CD4-positive, alpha-beta T cell treated with Interleukin-2 at 100 ng/mL for 4 hours (primary cell): ENCODE results near the gene RAB28.

ENCODE experiments used
- DNase-seq: peaks from one replicate; pipeline ENCODE4 v3.0.0-alpha.2; 2020; ENCODE audit warnings: low spot score

The RAB28 gene

GRCh38 chr4:13371048-13371447 is 113.1 kb downstream of the RAB28 start:
- no peak for DNase-seq

DNA sequence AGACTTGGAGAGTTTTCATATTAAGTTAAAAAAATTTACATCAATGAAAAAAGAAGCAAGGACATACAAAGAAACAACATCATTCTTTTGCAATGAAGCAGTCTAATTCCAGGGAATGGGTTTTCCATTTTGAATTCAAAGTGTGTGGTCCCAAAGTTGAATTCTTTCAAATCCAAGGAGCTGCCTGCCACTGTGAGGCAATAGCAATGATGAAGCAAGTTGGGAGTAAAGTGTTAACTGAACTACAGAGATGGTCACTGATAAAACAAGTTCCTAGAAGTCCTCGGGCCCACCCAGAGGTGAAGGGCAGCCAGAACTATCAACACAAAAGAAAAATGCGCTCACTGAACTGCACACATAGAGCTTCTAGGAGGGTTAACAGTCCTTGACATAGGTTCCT is 115.9 kb downstream of the RAB28 start:
- DNase-seq, result no peak

DNA sequence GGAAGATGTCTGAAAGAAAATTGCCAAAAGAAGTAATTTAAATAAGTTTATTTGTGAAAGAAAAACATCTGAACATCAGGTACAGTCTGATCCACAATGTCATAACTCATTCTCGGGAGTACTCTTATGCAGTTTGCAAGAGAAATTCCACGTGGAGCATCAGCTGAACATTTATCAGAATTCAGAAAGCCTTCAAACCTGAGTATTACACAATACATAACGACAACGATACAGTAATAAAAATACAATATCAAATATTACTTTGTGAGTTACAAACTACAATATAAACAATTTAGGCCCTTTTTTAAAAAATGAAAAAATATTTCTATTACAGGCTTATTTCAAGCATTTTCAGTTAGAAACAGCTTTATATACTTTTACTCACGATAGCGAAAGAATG is 116.4 kb downstream of the RAB28 start:
- no peak for DNase-seq

GRCh38 chr4:13367244-13367643 is 116.9 kb downstream of the RAB28 start:
- DNase-seq, result no peak

GRCh38 chr4:13365195-13365594 is 118.9 kb downstream of the RAB28 start:
- no peak for DNase-seq

DNA sequence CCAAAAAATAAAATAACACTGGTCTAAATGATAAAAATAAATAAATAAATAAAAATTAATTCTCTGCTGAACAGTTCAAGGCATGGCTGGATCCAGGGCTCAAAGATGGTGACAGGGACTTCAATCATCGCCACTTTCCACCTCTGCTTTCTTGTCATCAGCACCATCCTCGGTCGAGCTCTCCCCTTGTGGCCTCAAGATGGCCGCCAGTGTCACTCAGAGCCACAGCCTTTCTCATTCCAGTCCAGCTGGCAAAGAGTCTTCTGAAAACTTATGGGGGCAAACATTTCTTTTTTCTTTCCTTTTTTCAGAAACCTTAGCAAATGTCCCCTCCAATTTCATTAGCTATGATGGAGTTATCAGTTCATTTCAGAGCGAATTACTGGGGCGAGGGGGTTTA is 119.5 kb downstream of the RAB28 start:
- no peak for DNase-seq

DNA sequence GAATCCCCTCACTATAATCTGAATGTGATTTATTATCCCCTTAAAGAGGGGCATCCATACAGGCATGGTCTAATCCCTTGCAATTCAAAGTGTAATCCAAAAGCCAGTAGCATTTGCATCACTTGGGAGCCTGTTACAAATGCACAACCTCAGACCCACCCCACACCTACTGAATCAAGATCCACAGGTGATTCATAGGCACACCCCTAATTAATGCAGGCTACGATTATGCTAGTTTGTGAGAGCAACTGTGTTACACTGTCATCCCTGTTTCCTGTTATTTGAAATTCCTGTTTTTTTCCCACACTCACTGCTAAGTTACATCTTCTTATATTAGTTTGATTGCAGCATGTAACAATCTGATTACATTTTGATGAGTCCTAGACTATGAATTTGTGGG is 120.0 kb downstream of the RAB28 start:
- DNase-seq, result no peak

DNA sequence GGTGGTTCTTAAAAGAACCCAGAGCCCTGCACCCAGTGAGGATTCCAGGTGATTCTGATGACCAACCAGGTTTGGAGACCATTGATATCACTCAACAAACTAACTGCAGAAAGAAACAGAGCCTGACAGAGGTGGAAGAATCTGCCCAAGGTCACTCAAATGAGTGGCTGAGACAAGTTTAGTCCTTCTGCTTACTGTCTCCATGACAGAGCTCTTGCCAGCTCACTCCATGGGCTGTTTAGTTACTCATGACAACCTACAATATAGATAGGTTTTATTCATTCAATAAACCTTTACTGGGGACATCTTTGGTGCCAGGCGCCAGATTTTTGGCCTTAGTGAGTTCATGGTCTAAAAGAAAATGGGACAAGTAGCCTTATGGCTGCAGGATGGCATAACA is 124.3 kb downstream of the RAB28 start:
- DNase-seq, result no peak

DNA sequence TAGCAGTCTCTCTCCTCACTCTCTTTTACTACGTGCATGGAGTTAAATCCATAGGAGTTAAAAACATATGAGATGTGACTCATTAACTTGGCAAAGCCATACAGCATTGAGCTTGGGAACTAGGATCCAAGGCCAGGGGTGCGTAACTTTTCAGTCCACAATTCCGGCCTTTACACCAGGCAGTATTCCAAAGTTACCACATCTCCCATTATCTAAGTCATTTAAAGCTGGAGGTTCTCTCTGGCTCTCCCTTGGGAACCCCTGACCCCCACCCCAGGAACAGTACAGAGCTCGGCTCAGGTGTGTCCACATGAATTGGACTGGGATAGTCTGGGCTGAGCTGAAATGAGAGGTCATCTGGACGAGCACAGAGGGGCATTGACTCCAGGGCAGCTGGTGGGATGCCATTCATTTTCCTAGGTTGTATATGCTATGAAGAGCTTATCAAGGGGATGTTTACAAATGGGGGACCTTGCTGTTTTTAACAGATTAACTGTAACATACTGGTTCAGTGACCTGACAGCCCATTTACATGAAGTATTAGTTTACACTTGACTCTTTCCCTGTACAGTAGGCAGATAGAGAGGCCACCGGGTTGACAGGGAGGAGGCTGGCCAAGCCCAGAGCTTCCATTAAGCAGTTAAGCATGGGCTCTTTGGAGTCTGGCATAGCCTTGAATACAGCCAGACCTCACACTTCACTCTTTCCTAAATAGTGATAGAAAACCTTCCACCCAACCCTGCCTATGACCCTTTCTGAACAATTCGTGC is 128.8 kb downstream of the RAB28 start:
- DNase-seq, result no peak

- no peak for DNase-seq
These were observed 135.0 kb downstream of the RAB28 start for GRCh38 chr4:13349096-13349495.

DNA sequence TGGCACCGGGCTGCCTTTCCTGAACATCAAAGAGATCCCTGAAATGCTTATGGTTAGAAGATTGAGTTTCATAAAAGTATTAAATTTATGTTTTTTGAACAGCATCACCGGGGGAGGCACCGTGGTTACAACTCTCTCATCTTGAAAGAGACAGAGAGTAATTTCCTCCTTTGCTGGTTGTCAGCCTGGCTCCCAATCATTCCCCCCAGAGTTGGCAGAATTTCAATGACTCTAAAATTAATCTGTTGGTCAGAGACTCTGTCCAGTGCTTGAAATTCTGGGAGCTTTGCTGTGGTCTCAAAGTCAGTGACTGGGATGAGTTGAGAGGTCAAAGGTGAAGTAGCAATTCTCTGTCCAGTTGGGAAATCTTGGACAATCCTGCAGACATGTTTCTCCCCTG is 135.9 kb downstream of the RAB28 start:
- DNase-seq, result no peak

DNA sequence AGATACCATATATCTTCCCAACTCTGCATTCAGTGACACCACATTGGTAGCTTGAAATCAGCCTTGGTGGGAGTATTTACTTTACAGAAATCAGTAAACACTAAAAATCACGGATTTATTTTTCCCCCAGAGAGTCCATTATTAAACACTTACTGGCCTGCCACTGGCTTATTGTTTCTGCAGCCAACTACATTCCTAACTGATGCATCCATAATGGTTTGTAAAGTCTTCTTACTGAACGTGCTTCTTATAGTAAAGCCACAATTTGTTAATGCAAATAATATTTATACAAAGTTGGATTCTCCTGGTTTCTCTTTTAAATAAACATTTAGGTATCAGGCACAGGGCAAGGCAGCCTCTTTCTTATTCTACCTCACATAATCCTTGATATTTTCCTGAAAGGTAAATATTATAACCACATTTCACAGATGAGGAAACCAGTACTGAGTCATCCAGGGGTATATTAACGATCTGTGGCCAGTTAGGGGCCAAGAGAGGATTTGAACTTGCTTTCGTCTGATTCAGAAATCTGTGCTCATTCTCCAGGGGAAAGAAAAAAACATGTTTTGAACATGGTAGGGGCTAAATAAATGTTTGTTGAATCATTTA is 136.5 kb downstream of the RAB28 start:
- no peak for DNase-seq

DNA sequence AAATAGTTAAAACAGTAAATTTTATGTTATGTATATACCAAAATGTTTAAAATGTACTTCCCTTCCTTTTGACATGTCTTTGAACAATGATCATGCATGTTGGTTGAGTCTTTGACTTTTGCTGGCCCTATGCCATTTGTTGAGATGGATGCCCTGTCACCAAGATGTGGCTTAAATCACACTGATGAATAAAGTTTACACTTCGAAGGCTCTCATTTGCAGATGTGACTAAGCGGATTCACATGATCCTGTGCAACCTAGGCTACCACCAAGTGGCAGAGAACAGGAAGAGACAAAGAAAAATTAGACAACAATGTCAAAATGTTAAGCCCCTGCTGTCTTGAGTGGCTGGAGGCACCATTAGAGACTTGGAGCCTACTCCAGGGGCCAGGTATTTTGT is 139.9 kb downstream of the RAB28 start:
- no peak for DNase-seq

GRCh38 chr4:13340672-13341071 is 143.5 kb downstream of the RAB28 start:
- DNase-seq, result no peak

GRCh38 chr4:13331827-13332226 is 152.3 kb downstream of the RAB28 start:
- DNase-seq, result no peak

DNA sequence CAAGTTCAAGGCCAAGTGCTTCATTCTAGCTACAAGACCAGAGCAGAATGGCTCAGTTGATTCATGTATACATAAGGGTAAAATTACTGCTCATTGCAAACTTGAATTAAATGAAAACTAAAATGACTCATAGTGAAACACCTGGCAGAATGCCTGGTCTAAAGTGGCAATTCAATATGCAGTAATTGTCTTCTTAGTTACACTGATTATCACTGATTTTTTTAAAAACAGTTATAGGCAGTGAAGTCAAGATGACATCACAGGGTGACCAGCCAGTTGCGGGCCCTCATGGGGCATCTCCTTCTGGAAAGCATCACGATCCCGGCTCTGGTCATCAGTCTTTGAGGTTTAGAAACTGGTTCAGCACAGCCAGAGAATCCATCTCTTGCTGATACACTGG is 154.2 kb downstream of the RAB28 start:
- DNase-seq, result no peak

- DNase-seq, result no peak
These were observed 154.7 kb downstream of the RAB28 start for GRCh38 chr4:13329340-13329850.

GRCh38 chr4:13328591-13328990 is 155.5 kb downstream of the RAB28 start:
- no peak for DNase-seq

DNA sequence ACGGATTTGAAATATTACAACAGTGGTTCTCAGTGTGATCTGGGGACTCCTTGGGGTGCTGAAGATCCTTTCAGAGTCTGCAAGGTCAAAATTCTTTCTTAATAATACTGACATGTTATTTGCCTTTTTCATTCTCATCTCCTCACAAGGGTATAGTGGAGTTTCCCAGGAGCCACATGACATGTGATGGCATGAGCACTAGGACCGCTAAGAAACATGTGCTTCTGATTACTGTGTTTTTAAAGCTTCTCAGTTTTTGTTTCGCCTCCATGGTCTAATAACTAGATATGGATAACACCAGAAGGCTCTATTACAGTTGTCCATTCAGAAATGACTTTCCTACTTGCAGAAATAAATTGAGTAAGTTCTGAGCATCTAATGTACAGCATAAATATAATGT is 156.1 kb downstream of the RAB28 start:
- DNase-seq, result no peak

DNA sequence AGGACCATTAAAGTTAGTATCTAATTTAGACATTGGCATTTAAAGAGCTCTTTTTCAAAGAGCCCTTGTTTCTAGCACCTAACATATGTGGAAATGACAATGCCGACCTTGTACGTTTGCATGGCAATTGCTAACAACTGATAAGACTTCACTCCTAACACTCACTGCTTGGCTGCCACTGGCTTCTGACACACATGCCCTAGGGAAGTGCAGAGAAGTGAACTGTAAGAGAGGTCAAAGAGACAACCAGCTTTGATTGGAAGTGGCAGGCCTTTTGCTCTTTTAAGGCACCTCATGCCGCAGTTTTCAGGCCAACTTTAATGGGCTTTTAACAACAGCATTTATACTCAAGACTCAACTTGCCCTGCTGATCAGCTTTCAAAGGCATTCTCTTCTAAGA is 158.4 kb downstream of the RAB28 start:
- no peak for DNase-seq

- no peak for DNase-seq
These were observed 160.2 kb downstream of the RAB28 start for GRCh38 chr4:13323921-13324320.

GRCh38 chr4:13322681-13323101 is 161.4 kb downstream of the RAB28 start:
- no peak for DNase-seq
